Measurements from ENCODE around the gene NGLY1.

Gene NGLY1

GRCh38 chr3:25820816-25821486 lies 37.7 kb upstream of the NGLY1 start:
- no peak for DNase-seq (ENCODE audit: low read depth)
- H3K4me3 ChIP-seq (ENCODE audit: low read depth, low read length) = no peak overlapping the region
- no peak for TF ChIP-seq CTCF (conservative IDR thresholded peaks at IDR 0.05; ENCODE audit: low read depth, low read length)

- DNase-seq (ENCODE audit: low read depth) = peak; percentile 98
- TF ChIP-seq CTCF (conservative IDR thresholded peaks at IDR 0.05; ENCODE audit: low read depth, low read length) = no peak
- H3K4me3 ChIP-seq (ENCODE audit: low read depth, low read length) = no peak overlapping the region
These were observed 37.1 kb upstream of the NGLY1 start for GRCh38 chr3:25820366-25820765.

- no peak for DNase-seq (ENCODE audit: low read depth)
- TF ChIP-seq CTCF (conservative IDR thresholded peaks at IDR 0.05; ENCODE audit: low read depth, low read length) = no peak
These were observed 35.1 kb upstream of the NGLY1 start for GRCh38 chr3:25818335-25818734.

GRCh38 chr3:25817638-25818037 lies 34.4 kb upstream of the NGLY1 start:
- no peak overlapping the region for H3K4me3 ChIP-seq (ENCODE audit: low read depth, low read length)
- no peak for DNase-seq (ENCODE audit: low read depth)
- TF ChIP-seq CTCF (conservative IDR thresholded peaks at IDR 0.05; ENCODE audit: low read depth, low read length) = no peak

More at GRCh38 chr3:25818335-25818734, 35.1 kb upstream of the NGLY1 start:
- no peak overlapping the region for H3K4me3 ChIP-seq (ENCODE audit: low read depth, low read length)

GRCh38 chr3:25817107-25817506 lies 33.9 kb upstream of the NGLY1 start:
- H3K4me3 ChIP-seq (ENCODE audit: low read depth, low read length) = no peak overlapping the region
- no peak for TF ChIP-seq CTCF (conservative IDR thresholded peaks at IDR 0.05; ENCODE audit: low read depth, low read length)
- no peak for DNase-seq (ENCODE audit: low read depth)

GRCh38 chr3:25812644-25813043 lies 29.4 kb upstream of the NGLY1 start:
- H3K4me3 ChIP-seq (ENCODE audit: low read depth, low read length) = no peak overlapping the region
- DNase-seq (ENCODE audit: low read depth) = no peak
- no peak for TF ChIP-seq CTCF (conservative IDR thresholded peaks at IDR 0.05; ENCODE audit: low read depth, low read length)

GRCh38 chr3:25804676-25805075 lies 21.4 kb upstream of the NGLY1 start:
- TF ChIP-seq CTCF (conservative IDR thresholded peaks at IDR 0.05; ENCODE audit: low read depth, low read length) = no peak
- no peak for DNase-seq (ENCODE audit: low read depth)
- no peak overlapping the region for H3K4me3 ChIP-seq (ENCODE audit: low read depth, low read length)

Data from choroid plexus epithelial cell (primary cell).